Stimulated activated CD8-positive, alpha-beta memory T cell treated with anti-CD3 and anti-CD28 coated beads, Interleukin-7, amount 100 ng/mL, for 24 hours (primary cell): ENCODE data around the gene RPS3.
"Not testable (repeated sequence)": the region's sequence is repeated elsewhere in the genome, so short reads cannot be mapped to it uniquely, and the experiment has no call there.

Source experiments
- DNase-seq: peaks from one replicate; pipeline ENCODE4 v3.0.0-alpha.2; 2020; ENCODE audit warnings: low read depth

RPS3 gene

GRCh38 chr11:75399344-75400145 lies at the start of gene RPS3:
TSS of gene RPS3 (plus strand) at chr11:75399518. CDS start at chr11:75399548, 30 bp downstream.
- peak; percentile 79 for DNase-seq

GRCh38 chr11:75349521-75350116 lies 49.7 kb upstream of the RPS3 start:
- no peak for DNase-seq

GRCh38 chr11:75350122-75350742 lies 49.1 kb upstream of the RPS3 start:
- no peak for DNase-seq

DNA sequence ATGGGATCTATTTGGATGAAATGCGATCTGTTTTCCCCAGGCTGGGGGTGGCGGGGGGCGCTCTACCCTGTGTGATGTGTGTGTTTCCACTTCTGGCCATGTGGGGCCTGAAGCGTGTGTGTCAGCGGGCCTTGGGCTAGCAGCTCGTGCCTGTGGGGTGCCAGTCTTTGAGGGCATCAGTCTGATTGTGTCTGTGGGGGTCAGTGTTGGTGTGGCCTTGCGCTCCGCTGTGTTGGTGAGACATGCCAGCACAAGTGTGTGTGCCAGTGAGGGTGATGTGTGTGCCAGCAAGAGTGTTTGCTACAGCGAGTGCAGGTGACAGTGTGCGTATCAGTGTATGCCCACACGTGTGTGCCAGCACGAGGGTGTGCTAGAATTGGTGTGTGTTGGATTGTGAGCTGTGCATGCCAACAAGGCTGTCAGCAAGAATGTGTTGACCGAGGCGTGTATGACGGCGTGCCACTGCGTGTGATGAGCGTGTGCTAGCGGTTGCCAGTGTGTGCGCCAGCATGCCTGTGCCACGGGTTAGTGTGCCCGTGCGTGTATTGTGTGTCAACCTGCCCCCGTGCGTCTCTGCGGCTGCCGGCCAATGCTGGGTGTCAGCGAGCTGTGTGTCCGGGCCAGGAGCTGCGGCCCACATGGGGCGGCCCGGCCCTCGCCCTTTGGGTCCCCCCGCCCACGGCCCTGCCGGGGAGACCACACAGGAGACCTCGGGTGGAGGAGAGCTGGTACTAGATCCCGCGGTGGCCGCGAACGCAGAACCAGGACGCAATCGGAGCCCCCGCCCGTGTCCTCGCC lies 48.4 kb upstream of the RPS3 start:
- no peak for DNase-seq

DNA sequence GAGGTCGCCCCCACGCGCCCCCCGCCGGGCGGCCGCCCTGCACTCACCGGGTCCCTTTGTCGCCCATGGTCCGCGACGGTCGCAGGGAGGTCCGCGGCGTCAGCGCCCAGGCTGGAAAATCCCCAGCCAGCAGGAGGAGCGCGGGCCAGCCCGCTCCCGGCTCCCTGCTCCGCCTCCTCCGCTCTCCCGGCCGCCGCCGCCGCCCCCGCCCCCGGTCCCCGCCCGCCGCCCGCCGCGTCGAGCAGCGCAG lies 47.9 kb upstream of the RPS3 start, which contains the start of gene ARRB1:
Gene ARRB1 (minus strand): TSS at position 121 of the 250 bp plus-strand sequence. CDS start 54 bp downstream, at position 67.
- DNase-seq, result no peak

GRCh38 chr11:75351791-75352587 lies 47.3 kb upstream of the RPS3 start:
- no peak for DNase-seq

- DNase-seq, result no peak
Observed at GRCh38 chr11:75352588-75353206, 46.6 kb upstream of the RPS3 start.

DNA sequence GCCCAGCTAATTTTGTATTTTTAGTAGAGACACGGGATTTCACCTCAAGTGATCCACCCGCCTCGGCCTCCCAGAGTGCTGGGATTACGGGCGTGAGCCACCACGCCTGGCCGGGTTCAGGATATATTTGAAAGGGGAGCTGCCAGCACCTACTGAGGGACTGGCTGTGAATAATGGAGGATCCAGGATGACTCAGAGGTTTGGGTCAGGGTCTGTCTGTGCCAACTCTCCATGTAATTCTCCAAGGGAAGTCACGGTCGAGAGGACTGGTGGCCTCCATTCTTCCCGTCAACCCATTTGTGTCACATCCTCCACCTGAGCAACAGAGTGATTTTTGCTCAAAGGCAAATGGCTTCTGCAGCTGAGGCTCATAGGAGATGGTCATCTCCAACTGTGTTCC lies 44.3 kb upstream of the RPS3 start:
- DNase-seq, result no peak

- DNase-seq, result no peak
Observed at GRCh38 chr11:75356613-75357012, 42.7 kb upstream of the RPS3 start.

DNA sequence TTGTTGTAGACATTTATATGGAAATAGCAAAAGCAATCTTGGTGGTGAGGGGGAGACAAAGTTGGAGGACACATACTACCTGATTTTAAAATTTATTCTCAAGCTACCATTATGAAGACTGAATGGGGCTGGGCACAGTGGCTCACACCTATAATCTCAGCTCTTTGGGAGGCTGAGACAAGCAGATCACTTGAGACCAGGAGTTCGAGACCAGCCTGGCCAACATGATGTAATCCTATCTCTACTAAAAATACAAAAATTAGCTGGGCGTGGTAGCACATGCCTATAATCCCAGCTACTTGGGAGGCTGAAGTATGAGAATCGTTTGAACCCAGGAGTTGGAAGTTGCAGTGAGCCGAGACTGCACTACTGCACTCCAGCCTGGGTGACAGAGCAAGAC lies 37.0 kb upstream of the RPS3 start:
- not testable (repeated sequence) for DNase-seq

- no peak for DNase-seq
Observed at GRCh38 chr11:75365711-75366181, 33.6 kb upstream of the RPS3 start.

DNA sequence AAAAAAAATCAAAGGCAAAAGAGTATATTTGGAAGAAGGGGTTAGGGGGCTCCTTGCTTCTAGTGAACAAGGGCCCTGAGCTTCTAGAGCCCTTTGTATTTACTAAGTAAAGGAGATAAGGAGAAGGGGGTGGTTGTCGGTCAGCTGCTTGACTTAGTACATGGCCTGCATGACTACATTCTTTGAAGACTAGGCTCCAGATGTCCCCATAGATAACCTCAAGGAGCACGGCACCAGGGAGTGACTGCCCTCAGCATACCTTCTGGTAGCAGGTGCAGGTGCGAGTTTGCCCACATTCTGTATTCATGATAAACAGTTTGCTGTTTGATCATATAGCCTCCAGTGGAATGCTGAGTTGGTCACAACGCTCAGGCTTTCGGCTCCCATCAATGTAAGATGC lies 32.5 kb upstream of the RPS3 start:
- not testable (repeated sequence) for DNase-seq

GRCh38 chr11:75369560-75370255 lies 29.6 kb upstream of the RPS3 start:
- no peak for DNase-seq

DNA sequence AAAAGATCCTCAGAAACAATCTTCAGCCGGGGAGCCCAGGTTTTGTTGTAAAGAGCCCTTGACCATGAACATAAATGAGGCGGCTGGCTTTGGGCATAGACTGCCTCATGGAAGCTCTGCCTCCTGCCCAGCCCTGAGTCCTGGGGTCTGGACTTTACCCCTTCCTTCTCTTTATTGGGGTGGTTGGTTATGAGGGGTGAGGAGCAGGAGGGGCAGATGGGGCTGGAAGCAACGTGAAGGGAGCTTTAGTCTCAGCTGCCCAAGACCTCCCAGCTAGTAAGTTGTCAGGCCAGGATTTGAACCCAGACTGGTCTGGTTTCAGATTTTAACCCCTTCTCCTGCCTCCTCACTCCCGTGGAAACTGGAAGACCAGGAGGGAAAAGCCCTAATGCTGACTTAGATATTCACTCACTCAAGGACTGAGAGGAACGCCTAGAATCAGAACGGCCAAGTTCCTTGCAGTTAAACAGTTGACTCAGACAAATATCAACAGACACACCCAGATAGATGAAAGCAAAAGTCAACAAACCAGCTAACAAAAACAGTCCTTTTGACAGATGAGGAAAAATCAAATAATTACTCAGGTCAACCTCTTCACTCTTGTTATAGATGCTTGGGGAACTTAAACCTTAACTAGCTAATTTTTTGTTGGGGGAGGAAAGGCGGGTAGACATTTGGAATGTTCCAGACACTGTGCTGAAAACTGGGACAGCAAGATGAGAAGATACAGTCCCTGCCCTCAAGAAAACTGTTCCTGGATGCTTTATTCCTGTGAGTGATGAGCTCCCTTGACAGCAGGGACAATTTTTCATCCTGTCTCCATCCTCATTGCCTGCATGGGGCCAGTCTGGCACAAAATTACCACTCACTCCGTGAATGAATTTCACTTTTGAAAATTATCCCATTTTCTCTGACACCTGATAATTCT lies 27.1 kb upstream of the RPS3 start:
- DNase-seq, result no peak

DNA sequence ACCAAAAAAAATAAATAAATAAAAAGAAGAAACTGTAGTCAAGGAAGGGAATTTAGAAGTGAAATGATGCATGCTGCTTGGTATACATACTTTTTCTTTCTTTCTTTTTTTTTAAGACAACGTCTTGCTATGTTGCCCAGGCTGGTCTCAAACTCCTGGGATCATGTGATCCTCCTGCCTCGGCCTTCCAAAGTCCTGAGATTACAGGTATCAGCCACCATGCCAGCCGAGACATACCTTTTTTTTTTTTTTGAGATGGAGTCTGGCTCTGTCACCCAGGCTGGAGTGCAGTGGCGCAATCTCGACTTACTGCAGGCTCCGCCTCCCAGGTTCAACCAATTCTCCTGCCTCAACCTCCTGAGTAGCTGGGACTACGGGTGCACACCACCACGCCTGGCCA lies 26.1 kb upstream of the RPS3 start:
- DNase-seq, result no peak

GRCh38 chr11:75374646-75375045 lies 24.7 kb upstream of the RPS3 start:
- DNase-seq, result no peak

DNA sequence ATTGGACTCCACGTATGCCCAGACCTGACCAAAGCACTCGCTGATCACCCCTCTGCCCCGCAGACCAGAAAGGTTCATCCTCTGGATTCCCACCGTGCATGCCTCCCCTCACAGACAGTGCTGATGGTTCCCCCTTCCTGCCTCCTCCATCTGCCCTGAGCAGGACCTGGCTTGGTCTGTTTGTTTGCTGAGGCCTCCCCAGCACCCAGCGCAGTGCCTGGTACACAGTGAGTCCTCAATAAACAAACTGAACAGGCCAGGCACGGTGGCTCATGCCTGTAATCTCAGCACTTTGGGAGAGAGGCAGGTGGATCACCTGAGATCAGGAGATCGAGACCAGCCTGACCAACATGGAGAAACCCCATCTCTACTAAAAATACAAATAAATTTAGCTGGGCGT lies 23.7 kb upstream of the RPS3 start:
- DNase-seq, result no peak

- no peak for DNase-seq
Observed at GRCh38 chr11:75376175-75376574, 23.1 kb upstream of the RPS3 start.

GRCh38 chr11:75378776-75379175 lies 20.5 kb upstream of the RPS3 start:
- DNase-seq, result not testable (repeated sequence)
